ENCODE data around the gene RIC8B.

The RIC8B gene

DNA sequence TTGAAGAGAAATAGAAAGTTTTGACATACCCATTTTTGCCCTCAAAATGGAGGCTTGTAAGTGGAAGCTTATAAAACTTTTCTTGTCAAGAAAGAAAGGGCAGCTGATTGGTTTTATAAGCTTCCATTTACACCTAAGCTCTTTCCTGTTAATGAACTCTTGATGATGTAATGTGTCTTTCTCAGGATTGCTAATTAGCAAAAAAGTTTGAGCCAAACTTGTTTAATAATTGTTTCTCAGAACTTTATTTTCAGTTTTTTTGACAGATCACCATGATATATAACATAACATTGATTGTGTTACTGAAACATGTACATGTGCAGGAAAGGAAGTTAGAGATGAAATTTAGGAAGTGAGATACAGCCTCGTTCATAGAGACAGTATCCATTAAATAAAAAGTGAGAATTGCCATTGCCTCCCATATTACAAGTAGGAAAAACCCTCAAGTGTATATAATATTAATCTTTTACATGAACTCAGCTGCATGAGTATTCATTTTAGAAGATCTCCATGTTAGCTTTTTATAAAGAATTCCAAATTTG, 26.8 kb downstream of the RIC8B start:
- peaks cover 5% of the 10 kb centered on the region; the same call in 1 of the 2 replicates for H3K36me3 ChIP-seq (replicated peaks)
- no peaks in the 10 kb centered on the region for H3K27me3 ChIP-seq (ENCODE audit: low read depth)
- no peaks in the 10 kb centered on the region for H3K9me3 ChIP-seq
- in situ Hi-C loops (cut with MboI; ENCODE audit: low sequenced_read_pairs), result no loop called here
- DNase-seq (ENCODE audit: low spot score in 2 of 2), result no peak
- no peaks in the 10 kb centered on the region for H3K4me1 ChIP-seq
- H3K4me3 ChIP-seq, result no peak overlapping the region

DNA sequence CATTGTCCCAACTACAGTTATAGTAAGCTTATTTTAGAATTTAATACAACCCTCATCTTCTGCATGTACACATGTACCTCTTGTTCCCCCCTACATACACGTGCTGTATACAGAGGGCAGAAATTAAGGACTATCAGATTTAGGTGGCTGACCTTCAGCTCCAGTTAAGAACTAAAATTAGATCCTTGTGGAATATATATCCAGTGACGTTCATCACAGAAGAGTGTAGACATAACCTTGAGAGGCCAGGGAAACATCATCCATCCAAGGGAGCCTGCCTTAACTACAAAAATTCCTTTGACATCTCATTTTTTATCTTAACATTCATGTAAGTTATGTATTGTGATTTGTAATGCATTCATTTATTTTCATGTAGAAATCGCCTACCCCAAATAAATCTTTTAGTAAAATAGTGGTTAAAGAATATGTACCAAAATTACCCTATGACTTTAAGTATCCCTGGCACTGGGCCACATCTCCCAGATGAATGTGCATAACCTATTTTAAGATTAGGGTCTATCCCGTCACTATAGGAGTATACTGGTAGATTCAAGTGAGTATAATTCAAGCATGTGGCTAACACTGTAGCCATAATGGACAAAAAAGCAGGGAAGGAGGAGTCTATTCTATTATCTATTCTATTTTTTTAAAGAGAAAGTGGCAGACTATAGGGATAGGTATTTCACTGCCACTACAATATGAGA, 27.5 kb downstream of the RIC8B start:
- Histone ChIP-seq H3K36me3 (replicated peaks) (peaks cover 5% of the 10 kb centered on the region; the same call in 1 of the 2 replicates), H3K4me3 (no peak overlapping the region), H3K4me1 (no peaks in the 10 kb centered on the region), H3K27me3 (ENCODE audit: low read depth) (no peaks in the 10 kb centered on the region), H3K9me3 (no peaks in the 10 kb centered on the region)
- in situ Hi-C loops (cut with MboI; ENCODE audit: low sequenced_read_pairs), result no loop called here
- no peak for DNase-seq (ENCODE audit: low spot score in 2 of 2)

DNA sequence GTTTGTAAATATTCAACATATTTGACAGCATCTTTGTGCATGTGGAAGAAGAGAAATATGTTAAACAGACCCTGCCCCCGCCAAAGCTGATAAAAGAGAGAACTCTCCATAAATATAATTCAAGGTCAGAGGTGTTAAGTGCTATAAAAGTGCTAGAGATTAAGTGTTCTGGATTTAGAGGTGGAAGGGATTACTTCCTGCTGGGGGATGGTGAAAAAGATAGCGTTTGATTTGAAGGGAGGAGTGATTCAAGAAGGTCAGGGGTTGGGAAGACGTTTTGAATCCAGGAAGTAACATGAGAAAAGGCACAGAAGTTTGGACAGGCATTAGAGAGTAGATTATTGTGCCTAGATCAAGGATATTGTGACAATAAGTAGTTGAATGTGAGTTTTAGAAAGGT, 30.2 kb downstream of the RIC8B start:
- no peak for DNase-seq (ENCODE audit: low spot score in 2 of 2)
- H3K27me3 ChIP-seq (ENCODE audit: low read depth), result no peaks in the 10 kb centered on the region
- no peak overlapping the region for H3K4me3 ChIP-seq
- no peaks in the 10 kb centered on the region for H3K9me3 ChIP-seq
- H3K36me3 ChIP-seq (replicated peaks), result peaks cover 5% of the 10 kb centered on the region; the same call in 1 of the 2 replicates
- in situ Hi-C loops (cut with MboI; ENCODE audit: low sequenced_read_pairs), result no loop called here
- H3K4me1 ChIP-seq, result no peaks in the 10 kb centered on the region

DNA sequence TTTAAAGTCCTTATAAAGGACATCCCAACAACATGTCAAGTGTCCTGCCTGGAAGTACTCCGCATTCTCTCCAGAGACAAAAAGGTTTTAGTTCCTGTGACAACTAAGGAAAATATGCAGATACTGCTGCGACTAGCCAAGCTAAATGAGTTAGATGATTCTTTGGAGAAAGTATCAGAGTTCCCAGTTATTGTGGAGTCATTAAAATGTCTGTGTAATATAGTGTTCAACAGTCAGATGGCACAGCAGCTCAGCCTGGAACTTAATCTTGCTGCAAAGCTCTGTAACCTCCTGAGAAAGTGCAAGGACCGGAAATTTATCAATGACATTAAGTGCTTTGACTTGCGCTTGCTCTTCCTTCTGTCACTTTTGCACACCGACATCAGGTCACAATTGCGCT, 40.2 kb downstream of the RIC8B start:
- no peak overlapping the region for H3K4me3 ChIP-seq
- no peak for DNase-seq (ENCODE audit: low spot score in 2 of 2)
- no peaks in the 10 kb centered on the region for H3K9me3 ChIP-seq

DNA sequence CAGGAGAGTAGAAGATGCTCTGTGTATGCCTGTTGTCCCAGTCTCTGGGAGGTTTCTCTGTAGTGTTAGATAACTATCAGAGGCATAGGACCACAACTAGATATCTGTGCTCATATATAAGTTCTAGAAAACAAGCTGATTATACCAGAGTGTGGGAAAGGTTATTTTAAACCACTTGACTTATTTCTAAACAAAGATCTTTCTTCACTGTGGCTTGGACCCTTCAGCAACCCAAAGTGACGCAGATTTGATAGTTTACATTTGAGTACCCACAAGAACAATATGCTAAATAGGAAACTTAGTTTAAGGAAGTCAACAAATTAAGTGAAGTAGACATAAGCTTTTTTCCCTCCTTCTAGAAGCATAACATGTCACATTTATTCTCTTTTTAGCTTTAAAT, 41.3 kb downstream of the RIC8B start:
- H3K9me3 ChIP-seq, result no peaks in the 10 kb centered on the region
- H3K36me3 ChIP-seq (replicated peaks), result peaks cover 8% of the 10 kb centered on the region; the same call in 1 of the 2 replicates
- H3K27me3 ChIP-seq (ENCODE audit: low read depth), result no peaks in the 10 kb centered on the region
- DNase-seq (ENCODE audit: low spot score in 2 of 2), result no peak
- no peak overlapping the region for H3K4me3 ChIP-seq
- H3K4me1 ChIP-seq, result peaks cover 5% of the 10 kb centered on the region; the same call in 1 of the 2 replicates
- in situ Hi-C loops (cut with MboI; ENCODE audit: low sequenced_read_pairs), result no loop called here

More for the DNA sequence above, 40.2 kb downstream of the RIC8B start:
- Histone ChIP-seq H3K4me1 (peaks cover 5% of the 10 kb centered on the region; the same call in 1 of the 2 replicates), H3K36me3 (replicated peaks) (peaks cover 8% of the 10 kb centered on the region; the same call in 1 of the 2 replicates), H3K27me3 (ENCODE audit: low read depth) (no peaks in the 10 kb centered on the region)
- in situ Hi-C loops (cut with MboI; ENCODE audit: low sequenced_read_pairs), result no loop called here

DNA sequence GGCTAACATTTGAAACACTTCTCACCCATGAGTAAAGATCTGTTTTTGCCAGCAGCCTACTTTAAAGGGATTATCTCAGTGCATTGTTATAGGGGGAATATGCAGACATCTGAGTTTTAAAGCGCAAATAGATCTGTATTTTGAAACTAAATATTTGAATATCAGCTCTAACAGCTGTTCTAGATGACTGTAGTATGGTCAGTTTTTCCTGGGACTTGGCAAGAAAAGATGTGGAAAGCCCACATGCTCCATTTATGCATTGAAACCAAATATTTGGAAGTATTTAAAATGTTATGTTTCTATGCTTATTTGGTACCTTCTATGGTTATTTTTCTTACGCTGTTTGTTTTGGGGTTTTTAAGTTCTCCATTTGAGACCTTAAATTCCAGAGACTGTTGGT, 41.7 kb downstream of the RIC8B start:
- Histone ChIP-seq H3K9me3 (no peaks in the 10 kb centered on the region), H3K4me1 (peaks cover 5% of the 10 kb centered on the region; the same call in 1 of the 2 replicates), H3K27me3 (ENCODE audit: low read depth) (no peaks in the 10 kb centered on the region), H3K4me3 (no peak overlapping the region), H3K36me3 (replicated peaks) (peaks cover 8% of the 10 kb centered on the region; the same call in 1 of the 2 replicates)
- DNase-seq (ENCODE audit: low spot score in 2 of 2), result no peak
- in situ Hi-C loops (cut with MboI; ENCODE audit: low sequenced_read_pairs), result no loop called here

DNA sequence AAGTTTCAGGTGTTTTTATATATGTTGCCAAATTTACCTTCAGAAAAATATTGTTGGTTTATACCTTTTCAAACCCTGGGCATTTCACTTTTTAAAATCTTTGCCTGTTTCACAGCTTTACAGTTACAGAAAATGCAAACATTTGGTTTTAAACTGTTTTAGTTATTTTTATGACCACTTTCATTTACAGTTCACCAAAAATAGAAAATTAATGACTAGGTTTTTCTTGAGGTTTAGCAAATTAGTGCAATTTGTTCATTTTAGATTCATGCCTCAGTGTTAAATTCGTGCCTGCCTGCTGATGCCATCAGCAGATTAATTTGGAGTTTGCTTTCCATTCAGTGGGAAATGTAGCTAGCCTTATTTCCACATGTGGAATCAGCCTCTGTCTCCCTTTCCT, 45.5 kb downstream of the RIC8B start:
- in situ Hi-C loops (cut with MboI; ENCODE audit: low sequenced_read_pairs), result no loop called here
- Histone ChIP-seq H3K36me3 (replicated peaks) (peaks cover 4% of the 10 kb centered on the region; the same call in 1 of the 2 replicates), H3K4me3 (no peak overlapping the region), H3K27me3 (ENCODE audit: low read depth) (no peaks in the 10 kb centered on the region), H3K4me1 (peaks cover 5% of the 10 kb centered on the region; the same call in 1 of the 2 replicates), H3K9me3 (no peaks in the 10 kb centered on the region)
- no peak for DNase-seq (ENCODE audit: low spot score in 2 of 2)

DNA sequence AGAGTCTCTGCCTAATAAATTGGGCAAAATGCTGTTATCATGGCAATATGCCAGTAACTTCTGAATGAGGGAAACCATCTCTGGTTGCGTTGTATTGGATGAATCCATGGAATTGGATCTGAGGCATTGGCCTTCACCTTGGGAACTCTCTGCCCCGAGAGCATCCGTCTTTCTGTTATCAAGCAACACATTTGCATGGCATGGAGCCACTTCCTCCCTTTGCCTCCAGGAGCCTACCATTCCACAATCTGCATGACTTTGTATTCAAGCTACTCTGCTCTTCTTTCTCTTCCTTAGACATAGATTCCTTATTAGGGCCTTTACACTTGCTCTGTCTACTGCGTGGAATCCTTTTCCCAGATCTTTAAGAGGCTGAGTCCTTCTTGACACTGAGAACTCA, 57.2 kb downstream of the RIC8B start:
- Histone ChIP-seq H3K27me3 (ENCODE audit: low read depth) (no peaks in the 10 kb centered on the region), H3K4me3 (no peak overlapping the region), H3K9me3 (no peaks in the 10 kb centered on the region), H3K4me1 (no peaks in the 10 kb centered on the region; the same call in 1 of the 2 replicates), H3K36me3 (replicated peaks) (no peaks in the 10 kb centered on the region)
- no peak for DNase-seq (ENCODE audit: low spot score in 2 of 2)
- in situ Hi-C loops (cut with MboI; ENCODE audit: low sequenced_read_pairs), result loop anchor here (10.0 kb wide), 1 partner anchor 447 kb away; no protein-coding TSS in a partner anchor

DNA sequence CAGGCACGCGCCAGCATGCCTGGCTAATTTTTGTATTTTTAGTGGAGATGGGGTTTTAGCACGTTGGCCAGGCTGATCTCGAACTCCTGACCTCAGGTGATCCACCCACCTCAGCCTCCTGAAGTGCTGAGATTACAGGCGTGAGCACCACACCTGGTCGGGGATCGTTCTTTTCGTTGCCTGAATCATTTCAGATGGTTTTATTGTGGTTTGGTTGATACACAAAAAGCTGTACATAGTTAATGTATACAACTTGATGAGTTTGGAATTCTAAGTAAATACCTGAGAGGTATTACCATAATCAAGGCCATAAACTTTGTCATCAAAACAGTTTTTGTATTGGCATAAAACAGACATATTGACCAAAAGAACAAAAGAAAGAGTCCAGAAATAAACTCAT, 63.3 kb downstream of the RIC8B start:
- H3K27me3 ChIP-seq (ENCODE audit: low read depth), result no peaks in the 10 kb centered on the region
- H3K4me1 ChIP-seq, result peaks cover 20% of the 10 kb centered on the region
- no peak overlapping the region for H3K4me3 ChIP-seq
- in situ Hi-C loops (cut with MboI; ENCODE audit: low sequenced_read_pairs), result loop anchor here (10.0 kb wide), 1 partner anchor 453 kb away; no protein-coding TSS in a partner anchor
- no peak for DNase-seq (ENCODE audit: low spot score in 2 of 2)
- H3K9me3 ChIP-seq, result no peaks in the 10 kb centered on the region
- H3K36me3 ChIP-seq (replicated peaks), result no peaks in the 10 kb centered on the region

DNA sequence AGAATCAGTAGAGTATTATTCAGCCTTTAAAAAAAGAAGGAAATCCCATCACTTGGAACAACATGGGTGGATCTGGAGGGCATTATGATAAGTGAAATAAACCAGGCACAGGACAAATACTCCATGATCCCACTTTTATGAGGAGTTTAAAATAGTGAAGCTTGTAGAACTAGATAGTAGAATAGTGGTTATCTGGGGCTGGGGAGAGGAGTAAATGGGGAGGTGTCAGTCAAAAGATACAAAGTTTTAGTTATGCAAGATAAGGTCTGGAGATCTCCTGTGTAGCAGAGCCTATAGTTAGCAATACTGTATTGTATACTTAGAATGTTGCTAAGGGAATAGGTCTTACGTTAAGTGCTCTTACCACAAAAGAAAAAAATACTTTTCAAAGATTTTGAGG, 64.9 kb downstream of the RIC8B start:
- H3K36me3 ChIP-seq (replicated peaks), result no peaks in the 10 kb centered on the region
- no peaks in the 10 kb centered on the region for H3K9me3 ChIP-seq
- DNase-seq (ENCODE audit: low spot score in 2 of 2), result no peak
- no peak overlapping the region for H3K4me3 ChIP-seq
- in situ Hi-C loops (cut with MboI; ENCODE audit: low sequenced_read_pairs), result loop anchor here (10.0 kb wide), 1 partner anchor 455 kb away; no protein-coding TSS in a partner anchor
- H3K27me3 ChIP-seq (ENCODE audit: low read depth), result no peaks in the 10 kb centered on the region
- H3K4me1 ChIP-seq, result peaks cover 20% of the 10 kb centered on the region

DNA sequence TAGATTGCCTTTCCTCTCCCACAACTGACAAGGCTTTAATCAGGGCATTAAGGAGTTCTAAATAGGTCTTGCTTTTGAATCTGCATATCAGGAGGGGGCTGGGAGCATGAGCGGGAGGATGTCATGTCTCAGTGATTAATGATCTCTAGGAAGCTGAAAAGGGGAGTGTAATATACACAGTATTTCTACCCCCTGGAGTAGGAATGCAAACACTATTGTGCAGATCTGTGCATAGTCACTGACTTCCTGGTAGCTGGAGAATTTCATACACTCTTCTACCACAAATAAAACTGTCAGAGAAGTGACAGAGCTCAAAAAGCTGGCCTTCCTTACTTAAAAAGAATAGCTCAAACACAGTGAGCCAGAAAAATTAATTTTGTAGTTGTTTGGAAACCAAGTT, 65.8 kb downstream of the RIC8B start:
- Histone ChIP-seq H3K4me1 (peaks cover 20% of the 10 kb centered on the region), H3K27me3 (ENCODE audit: low read depth) (no peaks in the 10 kb centered on the region), H3K36me3 (replicated peaks) (no peaks in the 10 kb centered on the region), H3K4me3 (no peak overlapping the region), H3K9me3 (no peaks in the 10 kb centered on the region)
- DNase-seq (ENCODE audit: low spot score in 2 of 2), result peak; percentile 71 to 88
- in situ Hi-C loops (cut with MboI; ENCODE audit: low sequenced_read_pairs), result no loop called here

DNA sequence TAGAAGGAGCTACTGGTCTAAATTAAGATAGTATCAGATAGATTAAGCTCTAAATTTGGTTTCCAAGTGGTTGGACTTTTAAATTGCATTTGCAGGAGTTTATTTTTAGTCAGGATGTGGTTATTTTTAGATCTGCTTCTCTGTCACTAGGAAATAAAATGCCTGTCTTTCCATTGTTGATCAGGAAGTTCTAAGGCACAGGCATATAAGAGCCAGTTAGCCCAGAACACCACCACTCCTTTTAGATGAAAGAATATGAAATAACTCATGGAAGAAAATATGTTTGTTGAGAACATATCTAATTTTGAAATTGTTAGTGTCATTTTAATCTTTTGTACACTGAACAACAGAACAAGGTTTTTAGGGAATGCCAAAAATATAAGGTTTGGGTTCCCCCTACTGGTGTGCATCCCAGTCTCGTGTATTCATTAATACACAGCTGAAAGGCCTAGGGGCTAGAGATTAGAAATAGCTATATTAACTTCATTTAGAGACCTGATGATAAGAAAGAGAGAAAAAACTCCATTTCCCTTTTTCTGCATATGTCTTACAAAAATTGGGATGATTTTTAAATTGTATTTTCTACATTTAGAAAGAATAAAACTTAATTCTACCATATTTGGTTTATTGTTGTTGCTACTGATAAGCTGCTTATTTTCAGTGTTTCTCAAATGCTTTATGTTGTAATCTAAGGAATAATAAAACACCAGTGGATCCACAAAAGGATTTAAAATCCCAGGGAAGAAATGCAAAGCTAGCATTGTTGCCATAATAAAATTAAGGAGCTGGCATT, 67.2 kb downstream of the RIC8B start:
- peak; percentile 64 for DNase-seq (ENCODE audit: low spot score in 2 of 2)
- peaks cover 20% of the 10 kb centered on the region for H3K4me1 ChIP-seq
- H3K9me3 ChIP-seq, result no peaks in the 10 kb centered on the region
- no peaks in the 10 kb centered on the region for H3K27me3 ChIP-seq (ENCODE audit: low read depth)
- H3K4me3 ChIP-seq, result no peak overlapping the region
- H3K36me3 ChIP-seq (replicated peaks), result no peaks in the 10 kb centered on the region; the same call in 1 of the 2 replicates
- in situ Hi-C loops (cut with MboI; ENCODE audit: low sequenced_read_pairs), result no loop called here

DNA sequence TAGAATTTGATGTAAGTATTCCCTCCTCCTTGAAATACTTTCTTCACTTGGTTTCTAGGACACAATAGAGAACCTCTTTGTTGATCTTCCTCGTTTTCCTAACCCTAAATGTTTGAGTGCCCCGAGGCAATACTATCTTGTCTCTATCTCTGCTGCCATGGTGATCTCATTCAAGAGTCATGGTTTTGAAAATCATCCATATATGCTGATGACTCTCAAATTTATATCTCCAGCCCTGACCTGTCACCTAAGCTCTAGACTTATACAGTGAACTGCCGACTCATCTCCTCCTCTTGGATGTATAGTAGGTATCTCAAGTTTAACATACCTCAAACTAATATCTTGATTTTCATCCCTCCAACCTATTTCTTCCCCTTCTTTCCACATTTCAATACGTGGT, 71.4 kb downstream of the RIC8B start:
- DNase-seq (ENCODE audit: low spot score in 2 of 2), result no peak
- in situ Hi-C loops (cut with MboI; ENCODE audit: low sequenced_read_pairs), result no loop called here
- H3K36me3 ChIP-seq (replicated peaks), result peaks cover 2% of the 10 kb centered on the region; the same call in 1 of the 2 replicates
- H3K4me1 ChIP-seq, result peaks cover 8% of the 10 kb centered on the region
- H3K9me3 ChIP-seq, result no peaks in the 10 kb centered on the region
- no peaks in the 10 kb centered on the region for H3K27me3 ChIP-seq (ENCODE audit: low read depth)
- H3K4me3 ChIP-seq, result no peak overlapping the region

DNA sequence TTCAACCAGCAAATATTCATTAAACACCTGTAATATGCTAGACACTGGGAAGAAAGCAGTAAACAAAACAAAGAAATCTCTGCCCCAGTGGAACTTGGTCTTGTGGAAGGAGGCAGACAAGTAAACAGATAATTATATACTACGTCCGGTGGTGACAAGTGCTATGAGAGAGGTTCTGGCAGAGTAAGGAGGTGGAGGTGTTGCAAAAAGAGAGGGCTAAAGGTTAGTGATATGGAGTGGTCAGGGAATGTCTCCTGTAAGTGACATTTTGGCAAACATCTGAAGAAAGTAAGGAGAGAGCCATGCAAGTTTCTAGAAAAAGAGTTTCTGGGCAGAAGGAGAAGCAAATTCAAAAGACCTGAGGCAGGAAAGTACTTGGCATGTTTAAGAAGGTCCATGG, 73.4 kb downstream of the RIC8B start:
- H3K4me3 ChIP-seq, result no peak overlapping the region
- in situ Hi-C loops (cut with MboI; ENCODE audit: low sequenced_read_pairs), result no loop called here
- no peak for DNase-seq (ENCODE audit: low spot score in 2 of 2)
- no peaks in the 10 kb centered on the region for H3K4me1 ChIP-seq
- peaks cover 2% of the 10 kb centered on the region; the same call in 1 of the 2 replicates for H3K36me3 ChIP-seq (replicated peaks)
- no peaks in the 10 kb centered on the region for H3K9me3 ChIP-seq
- H3K27me3 ChIP-seq (ENCODE audit: low read depth), result no peaks in the 10 kb centered on the region
